Left lung (tissue), 10 donors: ENCODE data around the gene FGA. TPM values are rescaled to one million over a fixed set of nuclear protein-coding genes. Genes with fewer than 3 reads are reported as not detected.
A peak's percentile ranks its signal among the peaks of the same experiment; 100 is the strongest.

Source experiments
- ATAC-seq: fragments of 200-7000 bp; cut with Tn5 transposase; one replicate; pipeline ENCODE4 v1.9.1; 2020; ENCODE audit warnings: moderate library complexity
- DNase-seq, 4 donors: peaks; one replicate each; pipeline ENCODE4 v3.0.0-alpha.2; 2013 to 2020
- H3K27ac ChIP-seq, 2 donors: fragments of 200-600 bp; sonication (generic) in 1 of 2; one replicate each; pipeline versions ENCODE4 v1.5.0 to v1.8.0; 2020 to 2021
- H3K27me3 ChIP-seq, 2 donors: fragments of 200-600 bp; sonication (generic) in 1 of 2; one replicate each; pipeline versions ENCODE4 v1.5.0 to v1.8.0; 2020 to 2021
- H3K36me3 ChIP-seq, 2 donors: fragments of 200-600 bp; sonication (generic) in 1 of 2; one replicate each; pipeline versions ENCODE4 v1.5.0 to v1.8.0; 2020 to 2021
- H3K4me1 ChIP-seq, 2 donors: fragments of 200-600 bp; one replicate each; pipeline ENCODE4 v1.8.0; 2021
- H3K4me3 ChIP-seq, 2 donors: fragments of 200-600 bp; sonication (generic) in 1 of 2; one replicate each; pipeline versions ENCODE4 v1.5.0 to v1.8.0; 2020 to 2021; ENCODE audit warnings: mild to moderate bottlenecking in 1 of 2
- H3K9me3 ChIP-seq, 2 donors: fragments of 200-600 bp; sonication (generic) in 1 of 2; one replicate each; pipeline versions ENCODE4 v1.5.0 to v1.8.0; 2020 to 2021
- CTCF ChIP-seq, 2 donors: fragments of 200-600 bp; sonication (generic) in 1 of 2; IDR thresholded peaks; one replicate each; pipeline versions ENCODE4 v1.5.0 to v1.8.0; 2021; ENCODE audit warnings: antibody characterized with exemption in 2 of 2
- intact Hi-C, 2 donors: fragments of 100-400 bp; cut with DNase I; formaldehyde crosslinking; loops; one replicate each; pipeline versions ENCODE4 v1.11.2 to v1.14.2; 2022
- polyA plus RNA-seq, 6 donors: library from polyadenylated mRNA; unstranded; fragments of 120-200 nt; gene quantifications; one replicate each; pipeline ENCODE4 v1.2.1, GENCODE V29; 2013; ENCODE audit not compliant: insufficient read length in 6 of 6
- total RNA-seq, 2 donors: library from RNA; stranded (reverse); fragmentation: NEBNext Ultra II Directional; extraction: Animal tissue kit (Norgen Biotek cat#: 25700); gene quantifications; one replicate each; pipeline ENCODE4 v1.2.1, GENCODE V29; 2021
- donor health status: DM: no; HTN: yes; CAD: no.
- donor health status: DM: no; HTN: no; CAD: no.

Gene FGA
- total and polyA plus RNA-seq, 8 donors, result 1.3 to 75.6 (median 3.1) TPM; not detected in 4

GRCh38 chr4:154626793-154627484, 36.4 kb upstream of the FGA start:
- intact Hi-C loops, result no loop called here
- Histone ChIP-seq H3K27ac (no peak overlapping the region), H3K4me1 (peaks cover 0 to 9% of the 10 kb centered on the region in 2 donors), H3K9me3 (no peaks in the 10 kb centered on the region), H3K27me3 (peaks cover 0 to 54% of the 10 kb centered on the region in 2 donors), H3K36me3 (no peaks in the 10 kb centered on the region), H3K4me3 (peak overlapping the region; percentile 17 to 24)
- DNase-seq (peak; percentile 26 to 89 (median 65)), ATAC-seq (peak; percentile 96)
- peak in 1 of 2 donors; percentile 35 for TF ChIP-seq CTCF (IDR thresholded peaks at IDR 0.05)

DNA sequence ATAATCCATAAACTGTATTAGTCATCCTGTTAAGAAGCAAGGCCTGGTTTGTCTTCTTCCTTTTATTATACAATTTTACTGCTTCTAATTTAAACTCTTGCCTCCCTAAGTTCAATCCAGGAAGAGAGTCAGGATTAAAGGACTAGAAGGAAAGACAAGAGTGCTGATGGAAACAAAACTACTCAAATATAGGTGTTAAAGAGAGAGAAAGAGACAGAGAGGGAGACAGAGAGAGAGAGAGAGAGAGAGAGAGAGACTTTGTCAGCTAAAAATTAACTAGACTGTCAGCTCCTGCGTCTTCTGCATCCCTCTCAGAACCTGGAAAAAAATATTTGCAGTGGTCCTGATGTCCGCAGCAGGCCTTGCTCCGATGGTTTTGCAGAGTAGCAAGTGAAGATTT, 35.4 kb upstream of the FGA start:
- Histone ChIP-seq H3K27ac (no peak overlapping the region), H3K27me3 (peaks cover 0 to 51% of the 10 kb centered on the region in 2 donors), H3K4me1 (peaks cover 0 to 9% of the 10 kb centered on the region in 2 donors), H3K36me3 (no peaks in the 10 kb centered on the region), H3K4me3 (no peak overlapping the region), H3K9me3 (no peaks in the 10 kb centered on the region)
- no peak for TF ChIP-seq CTCF (IDR thresholded peaks at IDR 0.05)
- intact Hi-C loops, result no loop called here
- ATAC-seq (no peak), DNase-seq (no peak)

DNA sequence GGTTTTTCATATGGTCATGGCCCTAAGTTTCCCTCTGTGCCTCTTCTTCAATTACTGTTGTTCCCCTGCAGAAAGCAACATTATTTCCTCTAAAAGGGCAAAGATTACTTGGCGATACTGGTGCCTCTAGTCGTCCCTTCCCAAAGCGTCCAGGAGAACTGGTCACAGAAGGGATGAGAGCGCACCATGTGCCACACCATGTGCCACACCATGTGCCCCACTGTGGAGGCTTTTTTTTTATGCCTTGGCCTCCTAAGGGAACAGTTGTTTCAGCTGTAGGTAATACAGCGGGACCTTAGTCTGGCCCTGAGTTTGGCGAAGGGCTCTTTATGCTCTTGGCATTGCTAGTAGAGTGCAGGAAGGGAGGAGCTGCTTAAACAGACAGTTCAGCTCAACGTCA, 33.5 kb upstream of the FGA start:
- H3K36me3 ChIP-seq, result no peaks in the 10 kb centered on the region
- H3K9me3 ChIP-seq, result no peaks in the 10 kb centered on the region
- DNase-seq, result no peak
- H3K27ac ChIP-seq, result no peak overlapping the region
- peaks cover 0 to 34% of the 10 kb centered on the region in 2 donors for H3K27me3 ChIP-seq
- peaks cover 0 to 9% of the 10 kb centered on the region in 2 donors for H3K4me1 ChIP-seq
- H3K4me3 ChIP-seq, result no peak overlapping the region
- intact Hi-C loops, result no loop called here
- no peak for TF ChIP-seq CTCF (IDR thresholded peaks at IDR 0.05)
- no peak for ATAC-seq

DNA sequence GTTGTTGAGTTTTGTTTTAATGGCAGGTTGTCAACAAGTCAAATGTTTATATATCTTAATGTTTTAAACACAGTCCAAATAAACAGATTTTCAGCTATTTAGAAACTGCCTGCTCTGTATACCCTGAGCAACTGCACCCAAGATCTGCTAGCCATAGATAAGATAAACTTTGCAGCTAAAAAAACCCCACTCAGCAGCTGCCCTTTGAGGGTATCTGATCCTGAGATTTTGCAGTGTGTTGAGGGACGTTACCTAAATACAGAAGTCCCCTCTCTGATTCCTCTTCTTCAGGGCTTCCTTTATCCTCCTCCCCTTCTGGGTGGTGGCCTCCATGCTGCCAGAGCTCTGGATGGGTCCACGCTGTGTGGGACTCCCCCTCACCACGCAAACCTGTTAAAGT, 32.9 kb upstream of the FGA start:
- intact Hi-C loops, result no loop called here
- Histone ChIP-seq H3K4me3 (no peak overlapping the region), H3K9me3 (no peaks in the 10 kb centered on the region), H3K36me3 (no peaks in the 10 kb centered on the region), H3K27ac (no peak overlapping the region), H3K27me3 (peaks cover 0 to 33% of the 10 kb centered on the region in 2 donors), H3K4me1 (peaks cover 0 to 9% of the 10 kb centered on the region in 2 donors)
- no peak for DNase-seq
- ATAC-seq, result no peak
- TF ChIP-seq CTCF (IDR thresholded peaks at IDR 0.05), result no peak

GRCh38 chr4:154622598-154622997, 32.1 kb upstream of the FGA start:
- peak in 1 of 4 donors; percentile 39 for DNase-seq
- intact Hi-C loops, result no loop called here
- H3K4me1 ChIP-seq, result peaks cover 0 to 9% of the 10 kb centered on the region in 2 donors
- H3K27me3 ChIP-seq, result peaks cover 0 to 25% of the 10 kb centered on the region in 2 donors
- peak; percentile 56 for ATAC-seq
- no peak overlapping the region for H3K4me3 ChIP-seq
- H3K9me3 ChIP-seq, result no peaks in the 10 kb centered on the region
- TF ChIP-seq CTCF (IDR thresholded peaks at IDR 0.05), result peak; percentile 22 to 42
- H3K27ac ChIP-seq, result no peak overlapping the region
- no peaks in the 10 kb centered on the region for H3K36me3 ChIP-seq
